NCI-H187 treated with DMSO at 0.1 percent for 48 hours (cell line): ENCODE results near the gene ERCC1.

Experiments
- DNase-seq: peaks from one replicate; lab custom pipeline; 2025; lab: John Stamatoyannopoulos, UW

ERCC1 gene

DNA sequence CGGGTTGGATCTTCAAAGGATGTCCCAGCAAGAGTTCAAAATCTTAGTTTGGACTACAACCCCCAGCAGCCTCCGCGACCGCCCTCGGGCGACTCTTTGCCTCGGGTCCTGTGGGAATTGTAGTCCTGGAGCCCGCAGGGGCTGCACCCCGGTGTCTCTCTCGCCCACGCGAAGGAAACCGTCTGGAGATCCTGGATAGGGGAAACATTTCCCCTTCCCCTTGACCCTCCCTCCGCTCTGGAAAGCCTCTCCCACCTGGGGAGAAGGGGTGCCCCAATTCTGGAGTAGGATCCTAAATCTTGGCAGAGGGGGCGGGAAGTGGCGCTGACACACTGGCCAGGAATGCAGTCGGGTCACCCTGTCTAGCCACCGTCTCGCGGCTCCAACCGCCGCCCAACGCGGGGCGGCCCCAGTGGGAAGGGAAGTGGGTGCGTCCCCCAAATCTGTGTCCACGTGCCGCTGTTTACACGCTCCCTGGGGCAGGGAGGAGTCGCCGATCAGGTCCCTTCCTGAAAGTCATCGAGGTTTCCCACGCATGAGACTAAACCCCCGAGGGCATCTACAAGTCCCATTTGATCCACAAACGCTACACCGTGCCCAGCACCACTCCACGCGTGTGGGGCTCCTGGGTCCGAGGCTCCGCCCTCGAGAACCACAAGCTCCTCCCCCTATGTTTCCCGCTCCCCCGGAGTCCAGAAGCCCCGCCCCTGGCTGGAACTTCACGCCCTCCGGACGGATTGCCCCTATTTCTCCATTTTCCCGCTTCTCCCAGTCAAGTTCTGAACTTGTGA, 18.1 kb downstream of the ERCC1 start:
- peak; percentile 86 for DNase-seq

DNA sequence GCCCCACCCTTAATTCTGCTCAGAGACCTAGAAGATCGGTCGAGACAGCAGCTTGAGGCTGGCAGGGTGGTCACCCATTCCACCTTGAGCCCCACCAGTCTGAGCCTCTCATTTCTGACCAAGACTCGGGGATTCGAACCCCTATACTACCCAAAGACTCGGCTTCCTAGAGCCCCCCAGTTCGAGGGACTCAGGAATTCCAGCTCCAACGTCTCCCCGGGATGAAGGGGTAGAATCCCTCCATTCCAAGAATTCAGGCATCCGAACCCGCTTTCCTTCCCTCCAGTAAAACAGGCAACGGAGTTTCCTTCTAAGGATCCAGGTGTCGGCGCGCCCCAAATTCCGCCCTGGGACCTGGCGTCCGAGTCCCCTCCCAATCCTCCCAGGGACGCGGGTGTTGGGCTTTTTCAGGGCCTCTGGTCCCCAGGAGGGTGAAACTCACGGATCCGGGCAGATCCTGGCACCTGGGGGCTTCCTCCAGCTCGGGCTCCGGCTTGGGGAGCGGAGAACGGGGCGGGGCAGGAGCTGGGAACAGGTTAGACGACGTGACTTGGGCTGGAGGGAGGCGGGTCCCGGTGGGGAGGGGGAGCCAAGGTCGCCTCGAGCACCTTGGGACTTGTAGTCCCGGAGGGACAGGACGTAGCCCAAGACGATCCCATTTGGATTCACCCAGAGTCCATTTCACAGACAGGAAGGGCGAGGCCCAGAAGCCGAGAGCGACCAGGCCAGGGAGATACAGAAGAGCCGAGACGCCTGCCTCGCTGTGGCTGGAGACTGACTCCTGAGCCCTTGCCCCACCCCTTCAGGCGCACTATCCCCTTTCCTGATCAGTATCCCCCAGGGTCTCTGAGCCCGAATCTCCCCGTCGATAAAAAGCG, 18.9 kb downstream of the ERCC1 start, which contains the start of gene PPP1R13L:
Gene PPP1R13L, minus strand, starts transcription at position 513 of the 878 bp plus-strand sequence. CDS start 6,751 bp downstream, outside the sequence.
- peak; percentile 54 for DNase-seq

DNA sequence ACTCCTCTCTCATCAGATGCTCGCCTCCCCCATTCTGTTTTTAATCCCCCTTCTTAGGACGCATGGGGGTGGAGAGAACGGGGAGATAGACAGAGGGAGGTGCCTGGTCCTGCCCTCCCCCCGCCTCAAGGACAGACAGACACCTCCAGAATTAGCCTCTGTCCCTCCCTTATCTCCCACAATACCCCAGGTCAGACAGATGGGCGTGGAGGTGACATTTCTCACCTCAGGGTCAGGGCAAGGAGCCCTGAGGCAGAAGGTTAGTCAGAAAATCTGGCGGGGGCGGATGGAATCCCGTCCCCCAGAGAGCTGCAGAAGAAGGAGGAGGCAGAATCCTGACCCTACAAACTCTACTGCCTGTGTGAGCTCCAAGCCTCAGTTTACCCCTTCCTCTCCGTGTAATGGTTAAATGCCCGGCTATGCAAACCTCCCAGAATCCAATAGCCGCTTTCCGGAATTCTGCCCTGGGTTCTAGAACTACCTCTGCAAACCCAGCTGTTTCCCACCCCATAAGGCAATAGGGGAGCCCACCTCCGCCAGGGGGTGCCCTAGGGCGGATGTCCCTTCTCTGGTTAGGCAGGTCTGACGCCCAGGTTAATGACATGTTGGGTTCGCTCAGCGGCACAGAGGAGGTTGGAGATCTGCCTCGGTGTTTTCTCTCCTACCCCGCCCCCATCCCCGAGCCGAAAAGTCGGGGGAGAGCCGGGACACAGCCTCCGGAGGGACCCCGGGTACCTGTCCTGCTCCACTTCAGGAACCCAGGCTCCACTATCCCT, 19.7 kb downstream of the ERCC1 start:
- no peak for DNase-seq

DNA sequence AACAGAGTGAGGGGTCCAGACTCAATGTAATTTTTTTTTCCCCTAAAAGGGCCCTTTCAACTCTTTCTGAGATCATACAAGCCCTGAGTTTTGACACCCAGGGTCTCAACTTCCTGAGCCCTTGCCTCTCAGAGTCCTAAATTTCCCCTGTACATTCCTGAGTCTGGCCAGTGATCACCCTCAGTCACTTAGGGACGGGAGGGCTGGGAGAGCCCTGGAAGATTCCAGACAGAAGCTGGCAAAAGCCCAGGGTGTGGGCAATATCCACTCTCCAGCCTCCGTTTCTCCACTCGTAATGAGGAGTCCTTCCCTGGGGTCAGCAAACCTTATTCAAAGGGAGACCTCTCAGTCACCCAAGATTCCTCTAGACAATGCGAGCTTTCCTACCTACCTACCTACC, 20.4 kb downstream of the ERCC1 start:
- no peak for DNase-seq

DNA sequence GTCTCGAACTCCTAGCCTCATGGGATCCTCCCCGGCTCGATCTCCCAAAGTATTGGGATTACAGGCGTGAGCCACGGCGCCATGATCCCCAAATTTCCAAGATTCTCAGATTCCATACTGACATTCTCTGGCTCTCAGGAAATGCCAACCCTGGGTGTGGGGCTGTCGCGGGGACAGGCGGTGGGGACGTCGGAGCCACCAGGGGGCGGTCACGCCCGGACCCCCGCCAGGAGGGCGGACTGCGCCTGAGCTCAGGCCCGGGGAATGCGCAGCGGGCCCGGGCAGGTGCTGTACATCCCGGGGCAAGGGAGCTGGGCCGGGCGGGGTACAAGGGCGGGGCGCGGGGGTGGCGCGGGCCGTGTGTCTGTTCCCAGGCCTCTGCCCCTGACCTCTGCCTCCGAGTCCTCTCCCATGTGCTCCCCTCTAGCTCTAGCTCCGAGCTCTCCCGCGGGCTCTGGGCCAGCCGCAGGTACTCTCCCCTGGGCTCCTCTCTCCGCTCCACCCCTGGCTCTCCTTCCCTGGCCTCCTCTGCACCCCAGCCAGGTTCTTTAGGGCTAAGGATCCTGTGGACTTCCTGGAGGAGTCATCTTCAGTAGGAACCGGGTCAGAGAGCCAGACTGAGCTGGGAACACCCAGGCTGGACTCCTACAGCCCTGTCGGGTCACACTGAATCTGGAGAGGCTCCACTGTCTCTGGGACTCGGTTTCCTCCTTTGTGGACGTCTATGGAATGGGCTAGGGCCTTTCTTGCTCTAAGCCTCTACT, 21.2 kb downstream of the ERCC1 start:
- DNase-seq = no peak

DNA sequence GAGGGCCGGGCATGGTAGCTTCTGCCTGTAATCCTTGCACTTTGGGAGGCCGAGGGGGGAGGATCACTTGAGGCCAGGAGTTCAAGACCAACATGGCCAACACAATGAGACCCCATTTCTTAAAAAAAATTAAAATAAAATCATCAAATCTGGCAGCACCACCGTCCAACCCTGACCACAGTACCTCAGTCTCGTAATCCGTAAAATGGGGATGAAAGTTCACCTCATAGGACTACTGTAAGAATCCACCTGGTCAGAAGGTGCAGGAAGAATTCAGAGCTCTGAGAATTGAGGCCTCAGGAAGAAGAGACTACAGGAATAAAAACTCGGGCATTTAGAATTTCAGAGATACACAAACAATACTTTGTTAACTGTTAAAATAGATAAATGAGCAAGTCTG, 21.9 kb downstream of the ERCC1 start:
- DNase-seq = no peak

DNA sequence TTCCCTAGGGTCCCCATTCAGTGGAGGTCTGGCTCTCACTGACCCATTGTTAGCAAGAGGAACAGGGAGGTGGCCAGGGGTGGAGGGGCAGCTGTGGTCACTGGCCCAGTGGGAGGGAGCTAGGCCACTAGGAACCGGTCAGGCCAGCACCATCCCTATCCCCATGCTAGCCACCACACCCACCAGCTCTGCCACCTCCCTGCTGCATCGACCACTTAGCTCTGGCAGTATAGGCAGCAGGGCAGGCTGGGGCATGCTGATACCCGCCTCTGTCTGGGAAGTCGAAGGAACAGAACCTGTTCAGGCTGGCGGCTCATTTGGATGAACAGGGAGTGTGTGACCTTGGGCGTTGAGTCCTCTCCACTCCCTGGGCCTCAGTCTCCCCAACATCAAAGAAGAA, 23.5 kb downstream of the ERCC1 start:
- DNase-seq = no peak

DNA sequence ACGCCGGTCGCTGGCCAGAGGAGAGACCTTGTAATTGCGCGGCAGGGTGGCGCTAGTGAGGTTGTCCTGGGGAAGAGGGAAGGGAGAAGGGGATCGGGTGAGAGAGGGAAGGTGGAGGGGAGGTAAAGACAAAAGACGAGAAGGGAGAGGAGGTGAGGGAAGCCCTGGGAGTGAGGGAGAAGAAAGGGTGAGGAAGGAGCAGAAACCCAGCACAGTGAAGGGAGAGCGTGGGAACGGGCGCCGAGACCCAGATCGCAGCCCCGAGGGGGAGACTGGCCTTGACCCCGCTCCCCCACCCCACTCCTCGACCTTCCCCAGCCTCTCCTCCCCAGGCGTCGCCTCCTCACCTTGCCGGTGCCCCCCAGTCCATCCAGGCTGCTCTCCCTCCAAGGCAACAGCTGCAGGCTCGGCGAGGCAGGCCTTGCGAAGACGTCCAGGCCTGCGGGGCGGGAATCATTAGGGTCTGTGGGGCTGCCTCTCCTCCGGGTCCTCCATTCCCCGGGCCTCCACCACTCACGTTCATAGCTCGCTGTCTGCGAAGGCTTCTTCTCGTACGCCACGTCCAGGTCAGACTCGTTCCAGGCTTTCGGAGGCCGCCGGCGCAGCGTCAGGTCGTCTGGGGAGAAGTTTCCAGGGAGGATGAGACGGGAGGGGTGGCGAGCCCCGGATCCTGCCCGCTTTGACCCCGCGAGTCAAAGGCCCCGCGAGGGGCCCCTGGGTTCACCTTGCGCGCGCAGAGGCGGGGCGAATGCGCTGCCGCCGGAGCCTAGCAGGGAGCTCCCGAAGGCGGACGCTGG, 27.7 kb downstream of the ERCC1 start:
- no peak for DNase-seq

DNA sequence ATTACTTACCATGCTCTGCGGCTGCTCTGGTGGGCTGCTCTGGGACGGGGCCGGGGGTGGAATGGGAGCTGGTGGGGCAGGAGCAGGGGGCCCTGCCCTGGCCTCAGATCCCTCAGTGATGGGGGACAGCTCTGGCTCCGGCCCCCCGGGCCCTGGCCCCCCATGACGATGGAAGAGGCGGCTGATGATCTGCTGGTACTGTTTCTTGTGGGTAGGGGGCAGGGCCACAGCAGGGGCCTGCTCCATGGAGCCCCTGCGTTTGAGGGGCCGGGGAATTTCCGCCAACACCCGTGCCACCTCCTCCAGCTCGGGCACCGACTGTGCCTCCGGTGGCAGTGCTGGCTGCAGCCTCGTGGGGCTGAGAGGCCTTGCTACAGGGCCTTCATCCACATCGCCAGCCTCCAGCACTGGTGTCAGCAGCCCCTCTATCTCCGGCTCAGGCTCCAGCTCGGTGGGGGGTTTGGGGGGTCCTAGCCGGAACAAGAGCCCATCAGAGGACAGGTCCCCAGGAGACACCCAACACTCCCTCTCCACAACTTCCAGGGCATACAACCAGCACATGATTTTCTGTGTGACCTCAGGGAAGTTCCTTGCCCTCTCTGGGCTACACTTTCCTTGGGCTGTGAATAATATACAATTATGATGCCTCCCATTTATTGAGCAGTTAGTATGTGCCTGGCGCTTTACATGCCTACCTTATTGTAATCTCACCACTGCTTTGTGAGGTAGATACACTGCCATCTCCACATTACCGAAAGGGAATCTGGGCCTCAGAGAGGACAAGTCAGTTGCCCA, 31.6 kb downstream of the ERCC1 start:
- DNase-seq = no peak

DNA sequence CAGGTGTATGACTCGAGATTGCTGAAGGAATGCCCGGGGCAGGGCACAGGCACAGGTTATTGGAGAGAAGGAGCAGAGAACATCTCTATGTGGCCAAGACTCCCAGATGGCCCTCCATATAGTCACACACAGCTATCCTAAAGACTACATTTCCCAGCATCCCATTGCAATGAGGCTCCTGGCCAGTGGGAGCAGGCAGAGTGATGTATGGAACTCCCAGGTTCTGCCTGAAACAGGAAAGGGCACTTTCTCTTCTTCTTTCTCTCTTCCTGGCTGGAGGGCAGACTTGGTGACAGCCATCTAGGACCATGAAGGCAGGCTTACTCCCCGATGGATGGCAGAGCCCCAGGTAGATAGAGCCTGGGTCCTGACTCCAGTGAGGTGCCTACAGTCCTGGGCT, 32.4 kb downstream of the ERCC1 start:
- DNase-seq = no peak

DNA sequence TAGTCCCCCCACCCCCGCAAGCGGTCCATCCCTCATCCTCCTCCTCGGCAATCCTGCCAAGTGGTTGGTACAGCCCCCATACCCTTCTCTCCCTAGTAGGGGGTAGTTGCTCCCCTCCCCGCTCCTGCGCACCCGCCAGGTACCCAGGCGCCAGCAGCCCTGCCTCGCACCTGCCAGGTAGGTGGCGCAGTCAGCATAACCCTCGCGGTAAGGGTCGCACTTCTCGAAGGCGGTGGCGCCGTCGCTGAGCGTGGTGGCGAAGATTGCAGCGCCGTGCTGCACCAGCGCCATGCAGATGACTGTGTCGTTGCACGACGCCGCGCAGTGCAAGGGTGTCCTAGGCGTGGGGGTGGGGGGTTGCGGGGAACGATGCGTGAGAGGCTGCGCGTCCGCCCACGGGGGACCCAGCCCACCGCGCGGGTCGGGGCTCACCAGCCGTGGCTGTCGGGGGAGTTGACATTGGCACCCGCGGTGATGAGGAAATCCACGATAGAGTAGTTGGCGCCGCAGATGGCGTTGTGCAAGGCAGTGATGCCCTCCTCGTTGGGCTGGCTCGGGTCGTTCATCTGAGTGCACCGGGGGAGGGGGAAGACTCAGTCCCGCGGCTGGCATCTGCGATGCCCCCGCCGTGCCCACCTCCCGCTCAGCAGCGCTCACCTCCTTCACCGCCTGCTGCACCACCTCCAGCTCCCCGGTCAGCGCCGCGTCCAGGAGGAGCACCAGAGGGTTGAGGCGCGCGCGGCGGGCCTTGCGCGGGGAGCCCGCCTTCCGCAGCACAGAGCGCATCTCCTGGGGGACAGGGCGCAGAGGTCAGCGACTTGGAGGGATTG, 38.1 kb downstream of the ERCC1 start:
- DNase-seq = no peak

DNA sequence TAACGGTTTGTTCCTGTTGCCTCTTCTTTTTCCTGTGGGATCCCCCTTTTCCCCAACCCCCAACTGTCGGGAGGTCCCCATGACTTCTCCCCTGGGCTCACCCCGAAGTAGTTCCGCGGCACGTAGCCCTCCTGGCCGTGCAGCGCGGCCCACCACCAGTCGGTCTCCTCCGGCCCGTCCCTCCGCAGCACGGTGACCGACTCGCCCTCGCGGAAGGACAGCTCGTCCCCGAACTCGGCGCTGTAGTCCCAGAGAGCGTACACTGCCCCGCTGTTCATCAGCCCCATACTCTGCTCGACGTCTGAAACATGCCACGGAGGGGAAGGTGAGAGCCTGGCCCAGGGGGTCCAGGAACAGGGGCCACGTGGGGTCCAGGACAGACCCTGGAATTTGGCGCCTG, 41.3 kb downstream of the ERCC1 start:
- DNase-seq = no peak

DNA sequence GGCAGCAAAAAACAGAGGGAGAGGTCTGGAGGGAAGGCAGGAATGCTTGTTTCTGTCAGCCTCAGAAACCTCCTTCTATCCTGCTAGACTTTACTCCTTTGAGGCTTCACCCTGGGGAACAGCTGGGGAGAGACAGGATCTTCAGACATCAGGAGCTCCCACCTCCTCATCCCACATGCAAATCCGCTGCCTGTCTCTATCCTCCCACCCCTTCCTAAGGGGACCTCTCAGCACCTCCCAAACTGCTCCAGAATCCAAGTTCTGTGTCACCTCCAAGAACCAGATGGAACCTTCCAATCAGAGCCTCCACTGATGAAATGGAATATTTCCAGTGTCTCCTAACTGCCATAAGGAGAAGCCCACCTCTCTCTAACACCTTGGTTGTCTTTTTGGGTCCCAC, 43.6 kb downstream of the ERCC1 start:
- no peak for DNase-seq

DNA sequence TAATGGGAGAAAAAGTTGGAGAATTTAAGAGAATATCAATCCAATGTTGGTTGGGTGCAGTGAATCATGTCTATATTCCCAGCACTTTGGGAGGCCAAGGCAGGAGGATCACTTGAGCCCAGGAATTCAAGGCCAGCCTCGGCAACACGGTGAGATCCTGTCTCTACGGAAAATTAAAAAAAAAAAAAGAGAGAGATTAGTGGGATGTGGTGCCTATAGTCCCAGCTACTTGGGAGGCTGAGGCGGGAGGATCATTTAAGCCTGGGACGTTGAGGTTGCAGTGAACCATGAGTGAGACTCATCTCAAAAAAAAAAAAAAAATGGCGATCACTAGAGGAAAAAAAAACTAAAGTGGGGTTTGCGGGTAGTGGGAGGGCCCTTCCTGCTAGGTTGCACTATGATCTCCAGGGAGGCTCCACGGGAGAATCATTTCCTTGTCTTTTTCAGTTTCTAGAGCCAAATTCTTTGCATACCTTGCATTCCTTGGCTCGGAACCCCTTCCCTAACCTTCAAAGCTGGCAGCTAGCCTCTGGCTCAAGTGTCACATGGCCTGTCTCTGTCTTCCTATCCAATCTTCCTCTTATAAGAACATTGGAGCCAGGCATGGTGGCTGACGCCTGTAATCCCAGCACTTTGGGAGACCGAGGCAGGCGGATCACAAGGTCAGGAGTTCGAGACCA, 47.5 kb downstream of the ERCC1 start:
- no peak for DNase-seq

DNA sequence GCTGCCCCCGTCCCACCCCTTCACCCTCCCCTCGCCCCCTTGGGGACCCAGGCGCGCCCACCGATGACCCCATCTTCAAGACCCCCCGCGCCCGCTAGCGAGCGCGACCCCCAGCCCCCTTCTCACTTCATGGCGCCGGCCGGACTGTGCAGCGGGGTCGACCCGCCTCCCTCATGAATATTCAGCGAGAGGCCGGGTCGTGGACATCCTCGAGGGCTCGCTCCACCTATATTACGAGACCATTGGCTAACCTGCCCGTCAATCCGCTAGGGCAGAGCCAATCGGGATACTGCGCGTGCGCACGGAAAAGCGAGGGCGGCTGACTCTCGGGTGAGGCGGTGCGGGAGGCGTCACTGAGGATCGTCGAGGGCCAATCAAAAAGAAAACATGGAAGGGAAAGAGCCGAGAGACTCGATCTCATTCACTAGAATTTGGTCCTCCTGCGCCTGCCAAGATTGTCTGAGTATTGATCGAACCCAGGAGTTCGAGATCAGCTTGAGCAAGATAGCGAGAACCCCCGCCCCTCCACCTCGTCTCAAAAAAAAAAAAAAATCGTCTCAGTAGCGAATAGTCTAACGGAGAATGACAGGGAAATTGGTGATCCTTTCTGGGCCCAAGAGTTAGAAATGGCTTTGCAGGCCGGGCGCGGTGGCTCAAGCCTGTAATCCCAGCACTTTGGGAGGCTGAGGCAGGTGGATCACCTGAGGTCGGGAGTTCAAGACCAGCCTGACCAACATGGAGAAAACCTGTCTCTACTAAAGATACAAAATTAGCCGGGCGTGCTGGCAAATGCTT, 53.1 kb downstream of the ERCC1 start, which contains the start of gene ERCC2:
Gene ERCC2, minus strand, starts transcription at position 164 of the 795 bp plus-strand sequence. Its CDS starts 33 bp downstream, at position 131.
- DNase-seq = peak; percentile 84

DNA sequence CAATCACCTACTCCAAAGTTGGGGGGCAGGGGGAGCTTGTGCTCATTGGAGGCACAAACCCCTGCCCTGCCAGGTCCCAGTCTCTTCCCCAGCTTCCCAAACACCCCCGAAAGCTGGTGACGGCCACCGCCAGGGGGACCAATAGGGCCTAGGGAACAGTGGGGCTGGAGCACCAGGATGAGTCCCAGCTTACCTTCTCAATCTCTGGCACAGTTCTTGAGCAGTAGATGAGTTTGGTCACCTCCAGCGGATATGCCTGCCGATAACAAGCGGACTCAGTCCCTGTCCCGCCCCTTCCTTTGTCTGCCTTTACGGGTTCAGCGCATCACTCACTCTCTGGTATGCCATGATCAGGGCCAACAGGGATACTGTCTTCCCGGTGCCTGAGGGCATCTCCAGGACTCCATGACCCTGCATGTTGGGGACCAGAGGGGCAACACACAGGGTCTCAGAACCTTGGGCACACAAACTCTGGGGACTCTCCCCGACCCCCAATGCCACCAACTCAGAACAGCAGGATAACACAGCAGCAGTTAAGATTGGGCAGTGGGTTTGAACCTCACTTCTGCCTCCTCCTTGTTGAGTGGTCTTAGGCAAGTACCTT, 54.9 kb downstream of the ERCC1 start:
- no peak for DNase-seq

DNA sequence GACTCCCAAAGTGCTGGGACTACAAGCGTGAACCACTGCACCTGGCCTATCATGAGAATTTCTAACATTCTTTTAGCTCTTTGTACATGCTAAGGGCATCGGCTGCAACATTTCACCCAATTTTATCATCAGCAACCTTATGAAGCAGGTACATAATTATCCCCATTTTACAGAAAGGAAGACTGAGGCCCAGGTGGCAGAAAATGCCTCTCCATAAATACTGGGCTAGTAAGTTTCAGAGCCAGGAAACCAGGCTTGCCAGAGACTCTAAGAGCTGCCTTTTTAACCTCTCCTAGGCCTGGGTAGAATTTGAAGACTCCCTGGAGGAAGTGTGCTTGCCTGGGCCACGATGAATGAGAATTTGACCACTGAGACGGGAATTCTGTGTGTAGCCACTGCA, 55.6 kb downstream of the ERCC1 start:
- no peak for DNase-seq
